ENCODE measurements around the gene HADHB. TPM values are rescaled to one million over a fixed set of nuclear protein-coding genes. Genes with fewer than 3 reads are reported as not detected.

Gene HADHB
- total and polyA plus RNA-seq, 2 experiments from 2014 or later, result 131 to 133 TPM

DNA sequence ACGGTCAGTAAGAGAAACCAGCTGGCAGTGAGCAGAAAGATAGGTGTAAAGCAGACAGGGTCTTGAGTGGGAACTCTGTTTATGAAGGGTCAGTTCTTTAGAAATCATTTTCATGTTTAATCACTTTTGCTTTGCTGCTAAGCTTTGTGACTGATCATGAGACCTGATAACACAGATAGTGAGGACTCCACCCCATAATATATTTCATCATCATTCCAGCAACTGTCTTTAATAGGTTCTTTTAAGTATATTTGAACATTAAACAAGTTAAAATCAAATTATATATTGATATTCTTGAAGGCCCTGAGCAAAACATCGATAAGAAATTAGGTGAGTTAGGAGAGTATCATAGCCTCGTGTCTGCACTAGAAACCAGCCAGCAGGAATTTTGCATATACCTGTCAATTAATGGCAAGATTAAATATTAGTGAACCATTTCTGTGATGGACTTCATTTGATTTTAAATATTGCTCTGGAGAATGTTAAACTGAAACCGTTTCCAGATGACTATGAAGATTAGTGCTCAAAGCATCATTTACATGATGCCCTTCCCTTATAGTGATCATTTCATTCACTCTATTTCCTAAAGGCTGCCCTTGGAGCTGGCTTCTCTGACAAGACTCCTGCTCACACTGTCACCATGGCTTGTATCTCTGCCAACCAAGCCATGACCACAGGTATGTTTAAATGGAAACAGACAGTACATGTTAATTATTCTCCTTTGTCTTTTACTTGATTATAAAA lies 31.9 kb downstream of the HADHB start:
- H3K4me3 ChIP-seq, result no peak overlapping the region
- H3K9me2 ChIP-seq (replicated peaks; ENCODE audit: insufficient read depth), result no peaks in the 10 kb centered on the region
- WGBS (ENCODE audit: low lambda C conversion rate, missing lambda C conversion rate), result 91% methylated on average over 4 of the region's 4 CpGs
- no peak overlapping the region for H2AFZ ChIP-seq
- no peak for DNase-seq (ENCODE audit: low spot score)
- no peaks in the 10 kb centered on the region for H4K20me1 ChIP-seq (ENCODE audit: insufficient read depth, poor library complexity, severe bottlenecking)
- H3K9me3 ChIP-seq (ENCODE audit: low read depth), result no peaks in the 10 kb centered on the region
- H3K27ac ChIP-seq, result no peak overlapping the region
- H3K4me2 ChIP-seq, result no peak overlapping the region
- TF ChIP-seq CTCF (IDR thresholded peaks at IDR 0.05; ENCODE audit: poor library complexity) (no peak), EZH2phosphoT487 (IDR thresholded peaks at IDR 0.05; ENCODE audit: low read depth, severe bottlenecking, unreplicated experiment) (no peak), EZH2 (IDR thresholded peaks at IDR 0.05; ENCODE audit: borderline replicate concordance) (no peak)
- H3K4me1 ChIP-seq (ENCODE audit: insufficient read depth), result no peaks in the 10 kb centered on the region
- no peaks in the 10 kb centered on the region for H3K79me2 ChIP-seq
- no peaks in the 10 kb centered on the region for H3K27me3 ChIP-seq
- no peaks in the 10 kb centered on the region for H3K36me3 ChIP-seq (replicated peaks; ENCODE audit: insufficient read depth, low read depth)

GRCh38 chr2:26279886-26280285 lies 35.1 kb downstream of the HADHB start:
- Histone ChIP-seq H3K79me2 (no peaks in the 10 kb centered on the region), H3K27ac (no peak overlapping the region), H2AFZ (no peak overlapping the region), H3K9me2 (replicated peaks; ENCODE audit: insufficient read depth) (no peaks in the 10 kb centered on the region), H3K4me3 (no peak overlapping the region), H3K4me1 (ENCODE audit: insufficient read depth) (no peaks in the 10 kb centered on the region), H3K9me3 (ENCODE audit: low read depth) (no peaks in the 10 kb centered on the region), H4K20me1 (ENCODE audit: insufficient read depth, poor library complexity, severe bottlenecking) (no peaks in the 10 kb centered on the region), H3K27me3 (no peaks in the 10 kb centered on the region), H3K36me3 (replicated peaks; ENCODE audit: insufficient read depth, low read depth) (no peaks in the 10 kb centered on the region), H3K4me2 (no peak overlapping the region)
- DNase-seq (ENCODE audit: low spot score), result no peak
- WGBS (ENCODE audit: low lambda C conversion rate, missing lambda C conversion rate), result 96% methylated on average over 3 of the region's 3 CpGs
- no peak for TF ChIP-seq CTCF (IDR thresholded peaks at IDR 0.05; ENCODE audit: poor library complexity)
- TF ChIP-seq EZH2 (IDR thresholded peaks at IDR 0.05; ENCODE audit: borderline replicate concordance), result no peak
- TF ChIP-seq EZH2phosphoT487 (IDR thresholded peaks at IDR 0.05; ENCODE audit: low read depth, severe bottlenecking, unreplicated experiment), result no peak

- Histone ChIP-seq H3K9me2 (replicated peaks; ENCODE audit: insufficient read depth) (no peaks in the 10 kb centered on the region), H3K9me3 (ENCODE audit: low read depth) (no peaks in the 10 kb centered on the region), H3K4me2 (no peak overlapping the region), H3K27me3 (no peaks in the 10 kb centered on the region), H3K4me3 (no peak overlapping the region), H3K4me1 (ENCODE audit: insufficient read depth) (no peaks in the 10 kb centered on the region), H3K27ac (no peak overlapping the region), H3K79me2 (no peaks in the 10 kb centered on the region), H3K36me3 (replicated peaks; ENCODE audit: insufficient read depth, low read depth) (no peaks in the 10 kb centered on the region), H2AFZ (no peak overlapping the region), H4K20me1 (ENCODE audit: insufficient read depth, poor library complexity, severe bottlenecking) (no peaks in the 10 kb centered on the region)
- DNase-seq (ENCODE audit: low spot score), result no peak
- WGBS (ENCODE audit: low lambda C conversion rate, missing lambda C conversion rate), result 96% methylated on average over 2 of the region's 2 CpGs
- TF ChIP-seq EZH2 (IDR thresholded peaks at IDR 0.05; ENCODE audit: borderline replicate concordance) (no peak), EZH2phosphoT487 (IDR thresholded peaks at IDR 0.05; ENCODE audit: low read depth, severe bottlenecking, unreplicated experiment) (no peak), CTCF (IDR thresholded peaks at IDR 0.05; ENCODE audit: poor library complexity) (no peak)
Observed at GRCh38 chr2:26281226-26281625, 36.5 kb downstream of the HADHB start.
